ENCODE data around the gene NAB1.

Gene NAB1

DNA sequence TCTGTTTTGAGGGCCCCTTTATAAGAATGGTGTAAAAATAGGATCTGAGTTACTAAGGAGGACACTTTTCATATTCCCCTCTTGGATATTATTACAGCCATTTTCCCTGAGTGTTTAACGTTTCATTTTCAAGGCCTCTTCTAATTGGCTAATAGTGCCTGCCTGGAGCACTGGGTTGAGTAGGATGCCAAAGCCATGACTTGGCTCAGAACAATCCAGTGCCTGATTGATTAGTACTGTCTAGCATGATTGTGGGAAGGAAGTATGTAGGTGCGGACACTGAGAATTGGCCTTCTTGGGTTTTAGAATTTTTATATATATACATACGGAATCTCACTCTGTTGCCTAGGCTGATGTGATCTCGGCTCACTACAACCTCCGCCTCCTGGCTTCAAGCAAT, 66.1 kb downstream of the NAB1 start:
- DNase-seq: no peak

DNA sequence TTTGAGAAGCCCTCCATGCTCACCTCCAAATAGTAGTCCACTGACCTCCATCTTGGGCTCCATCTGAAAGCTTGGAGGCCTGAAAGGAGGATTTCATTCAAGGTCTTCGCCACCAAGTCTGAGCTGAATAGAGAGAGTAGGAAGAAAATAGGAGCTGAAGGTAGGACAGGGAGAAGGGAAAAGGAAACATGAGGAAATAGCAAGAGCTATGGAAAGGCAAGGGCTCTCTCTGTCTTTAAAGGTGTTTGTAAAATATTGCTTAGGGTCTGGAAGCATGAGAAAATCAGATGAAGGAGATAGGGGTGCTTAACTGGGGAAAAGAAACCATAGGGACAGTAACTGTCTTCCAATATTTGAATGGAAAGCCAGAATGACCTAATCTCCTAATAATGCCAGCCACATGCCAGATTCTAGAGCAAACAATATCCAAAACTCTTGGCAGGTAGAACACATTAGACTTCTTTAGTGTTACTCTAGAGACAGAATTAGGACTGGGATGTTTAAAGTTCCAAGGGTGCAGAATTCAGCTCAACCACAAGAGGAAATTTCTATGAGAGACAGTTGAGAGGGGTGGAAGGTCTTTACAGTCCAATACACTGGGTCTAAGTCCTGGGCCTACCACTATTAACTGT, 67.4 kb downstream of the NAB1 start:
- DNase-seq: no peak

DNA sequence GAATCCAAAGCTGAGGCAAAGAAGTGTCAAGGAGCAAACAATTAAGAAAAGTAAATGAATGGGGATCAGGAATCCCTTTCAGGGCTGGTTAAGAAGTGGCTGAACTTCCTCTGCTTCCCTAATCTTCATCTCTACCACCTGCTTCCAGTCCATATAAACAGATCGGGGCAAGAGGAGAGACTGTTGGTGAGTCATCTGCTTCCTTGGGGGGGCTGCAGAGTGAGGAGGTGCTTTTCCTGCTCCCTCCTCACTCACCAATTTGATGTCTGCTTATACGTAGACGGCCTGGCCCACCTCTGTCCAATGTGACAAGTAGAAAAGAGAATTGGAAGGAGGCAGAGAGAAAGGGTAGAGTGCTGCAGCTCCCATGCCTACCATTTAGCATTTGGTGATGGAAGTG, 68.4 kb downstream of the NAB1 start:
- no peak for DNase-seq

DNA sequence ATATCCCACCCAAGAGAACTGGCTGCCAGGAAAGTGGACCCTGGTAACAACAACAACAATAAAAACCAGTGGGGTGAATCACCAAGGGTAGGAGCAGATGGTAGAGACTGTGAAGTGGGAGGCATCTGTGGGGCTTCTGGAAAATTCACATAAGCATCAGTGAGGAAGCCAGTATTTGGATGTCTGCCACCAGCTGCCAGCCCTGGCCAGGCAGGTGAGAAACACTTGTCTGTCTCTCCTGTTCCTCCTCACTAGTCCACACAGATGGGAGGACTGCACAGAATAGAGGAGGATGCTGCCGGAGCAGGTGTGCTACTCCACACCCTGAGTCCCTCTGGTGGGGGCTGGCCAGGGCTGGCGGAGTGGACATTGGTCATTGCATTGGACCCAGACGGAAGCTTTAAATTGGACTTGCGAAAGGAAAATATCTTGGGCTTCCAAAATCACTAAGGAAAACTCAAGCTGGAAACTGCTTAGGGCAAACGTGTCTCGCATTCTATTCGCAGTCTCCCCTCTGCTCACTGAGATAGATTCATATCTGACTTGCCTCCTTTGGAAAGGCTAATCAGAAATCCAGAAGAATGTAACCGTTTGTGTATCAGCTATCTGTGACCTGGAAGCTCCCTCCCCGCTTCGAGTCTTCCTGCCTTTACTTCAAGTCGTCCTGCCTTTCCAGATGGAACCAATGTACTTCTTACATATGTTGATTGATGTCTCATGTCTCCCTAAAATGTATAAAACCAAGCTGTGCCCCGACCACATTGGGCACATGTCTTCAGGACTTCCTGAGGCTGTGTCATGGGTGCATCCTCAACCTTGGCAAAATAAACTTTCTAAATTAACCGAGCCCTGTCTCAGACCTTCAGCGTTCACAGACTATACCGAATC, 69.1 kb downstream of the NAB1 start:
- DNase-seq: no peak

DNA sequence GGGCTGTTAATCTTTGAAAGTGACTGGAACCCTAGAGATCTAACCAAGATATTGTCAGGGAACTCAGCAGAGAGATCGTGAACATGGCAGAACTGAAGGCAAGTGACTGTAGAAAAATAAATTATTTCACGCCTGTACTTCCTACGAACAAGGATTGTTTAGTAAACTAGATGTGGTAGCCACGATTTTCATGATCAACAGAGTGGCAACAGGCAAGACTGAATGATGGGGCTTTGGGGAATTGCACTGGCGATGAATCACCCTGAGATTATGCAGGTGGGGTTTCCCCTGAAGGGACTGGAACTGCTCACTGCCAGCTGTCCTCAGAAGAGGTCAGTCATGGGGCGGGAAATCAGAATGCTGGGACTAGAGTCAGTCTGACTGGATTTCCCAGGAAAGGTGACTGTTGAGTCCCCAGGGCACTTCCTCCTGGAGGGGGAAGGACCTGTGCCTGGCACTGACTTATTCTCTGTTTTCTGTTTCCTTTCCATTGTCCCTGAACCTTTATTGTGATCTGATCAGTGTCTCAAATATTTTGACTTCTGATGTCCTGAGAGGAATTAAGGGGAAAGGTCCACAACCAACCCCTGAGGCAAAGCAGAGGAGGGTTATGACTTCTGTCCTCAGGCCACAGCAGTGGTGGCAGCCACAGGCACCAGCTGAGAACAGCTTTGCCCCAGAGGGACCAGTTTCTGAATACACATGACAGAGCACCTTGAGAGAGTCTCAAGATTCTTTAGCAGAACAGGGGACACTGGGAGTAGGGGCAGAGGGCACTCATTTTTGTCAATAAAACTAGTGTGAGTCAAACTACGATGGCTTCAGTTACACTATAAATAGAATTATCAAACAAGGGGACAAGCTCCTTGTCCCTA, 70.0 kb downstream of the NAB1 start:
- DNase-seq: no peak

DNA sequence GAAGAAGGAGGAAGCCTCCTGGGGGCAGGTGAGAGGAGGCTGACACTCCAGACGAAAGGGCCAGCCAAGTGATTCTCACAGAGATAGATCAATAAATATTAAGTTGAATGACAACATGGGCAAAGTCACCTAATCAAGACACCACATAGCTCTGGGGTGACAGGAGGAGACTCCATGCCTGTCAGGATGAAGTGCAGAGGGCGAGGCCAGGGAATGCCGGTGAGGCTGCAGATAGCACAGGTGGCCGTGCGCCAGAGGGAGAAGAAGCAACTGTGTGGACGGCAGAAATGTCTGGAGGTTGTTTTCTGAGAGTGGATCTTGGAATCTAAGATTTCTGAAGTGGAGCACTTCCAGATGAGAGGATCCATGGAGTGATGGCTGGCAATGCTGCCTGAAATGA, 71.4 kb downstream of the NAB1 start:
- no peak for DNase-seq

DNA sequence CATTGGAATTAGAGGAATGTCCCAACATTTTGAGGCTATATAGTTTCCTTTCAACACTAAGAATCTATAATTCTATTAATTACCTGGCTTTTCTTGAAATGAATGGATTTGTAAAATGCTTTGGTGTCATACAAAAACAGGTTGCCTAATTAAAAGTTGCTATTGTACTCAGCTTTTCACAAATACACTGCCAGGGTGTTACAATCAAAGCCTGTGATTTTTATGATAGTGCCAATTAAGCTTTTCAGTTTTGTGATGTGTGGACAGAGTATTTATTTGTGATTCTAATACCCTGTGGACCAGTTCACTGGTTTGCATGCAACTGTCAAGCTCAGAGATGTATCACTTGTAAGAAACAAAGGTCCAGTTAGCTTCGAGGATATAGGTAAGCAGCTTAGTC, 71.8 kb downstream of the NAB1 start:
- no peak for DNase-seq

DNA sequence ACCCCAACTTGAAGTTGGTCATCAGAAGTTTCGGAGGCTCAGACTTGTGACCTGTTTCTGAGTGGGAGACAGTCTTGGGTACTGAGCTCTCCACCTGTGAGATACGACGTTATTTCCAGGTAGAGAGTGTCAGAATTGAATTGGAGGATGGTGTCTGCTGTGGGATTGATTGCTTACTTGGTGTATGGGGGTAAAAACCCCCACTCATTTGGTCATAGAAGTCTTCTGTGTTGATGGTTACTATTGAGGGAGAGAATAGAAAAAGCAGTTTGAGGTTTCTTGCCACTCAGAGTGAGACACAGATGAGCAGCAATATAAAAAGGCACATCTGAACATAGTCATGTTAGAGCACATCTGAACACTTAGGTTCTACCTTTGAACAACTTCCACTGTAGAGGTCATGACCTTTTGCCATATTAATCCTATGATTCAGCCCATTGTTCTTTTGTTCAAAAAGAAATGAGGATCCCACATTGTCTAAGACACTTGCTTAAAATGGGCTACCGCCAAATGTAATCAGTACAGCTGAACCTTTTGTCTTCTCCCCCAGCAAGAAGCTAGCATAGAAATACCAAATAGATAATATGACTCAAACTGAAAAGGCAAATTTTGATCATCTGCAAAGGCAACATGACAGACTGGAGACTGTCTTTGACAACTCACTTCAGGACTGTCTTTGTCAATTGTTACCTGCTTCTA, 73.3 kb downstream of the NAB1 start:
- DNase-seq: no peak

DNA sequence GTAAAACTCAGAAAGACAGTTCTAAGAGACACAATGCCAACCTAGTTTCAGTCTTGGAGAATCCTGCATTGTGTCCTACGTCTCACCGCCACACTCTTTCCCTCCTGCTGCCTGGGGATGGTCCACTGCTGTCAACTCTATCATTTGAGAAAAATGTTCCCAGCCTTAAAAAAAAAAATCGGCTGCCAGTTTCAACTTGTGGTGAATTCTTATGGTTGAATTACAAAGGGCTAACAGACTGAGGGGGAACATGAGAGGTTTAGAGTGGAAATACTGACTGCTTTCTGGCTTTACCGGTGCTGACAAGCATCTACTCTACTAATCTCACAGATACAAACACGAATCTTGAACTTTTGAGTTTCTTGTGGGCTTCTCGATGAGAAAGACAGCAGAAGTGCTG, 74.0 kb downstream of the NAB1 start:
- DNase-seq: no peak

DNA sequence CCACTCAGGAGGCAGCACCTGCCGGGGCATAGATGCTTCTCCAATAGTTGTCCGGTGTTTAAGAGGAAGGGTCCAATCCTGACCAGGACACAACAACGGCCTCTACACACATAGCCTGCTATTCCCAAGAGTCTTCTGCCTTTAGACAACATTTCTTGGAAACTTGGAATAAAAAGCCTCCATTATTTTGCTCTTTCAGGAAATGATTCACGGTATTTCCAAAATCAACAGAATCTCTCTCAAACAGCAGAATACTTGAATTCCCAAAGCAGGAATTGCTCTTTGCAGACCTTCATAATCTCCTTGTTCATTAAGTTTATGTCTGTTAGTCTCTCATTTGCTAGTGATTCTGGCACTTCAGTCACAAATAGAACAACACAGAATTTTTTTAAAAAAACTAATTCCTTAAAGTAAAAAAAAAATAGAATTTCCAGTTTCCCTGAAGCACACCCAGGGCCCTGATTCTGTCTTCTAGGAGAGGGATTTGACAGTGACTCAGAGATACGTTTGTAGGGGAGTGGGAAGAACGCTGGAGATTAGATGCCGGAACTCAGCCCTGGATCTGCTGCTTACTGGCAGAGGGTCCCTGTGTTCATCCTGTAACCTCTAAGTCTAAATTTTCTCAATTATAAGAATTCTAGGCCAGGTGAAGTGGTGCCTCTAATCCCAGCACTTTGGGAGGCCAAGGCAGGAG, 74.7 kb downstream of the NAB1 start:
- no peak for DNase-seq

DNA sequence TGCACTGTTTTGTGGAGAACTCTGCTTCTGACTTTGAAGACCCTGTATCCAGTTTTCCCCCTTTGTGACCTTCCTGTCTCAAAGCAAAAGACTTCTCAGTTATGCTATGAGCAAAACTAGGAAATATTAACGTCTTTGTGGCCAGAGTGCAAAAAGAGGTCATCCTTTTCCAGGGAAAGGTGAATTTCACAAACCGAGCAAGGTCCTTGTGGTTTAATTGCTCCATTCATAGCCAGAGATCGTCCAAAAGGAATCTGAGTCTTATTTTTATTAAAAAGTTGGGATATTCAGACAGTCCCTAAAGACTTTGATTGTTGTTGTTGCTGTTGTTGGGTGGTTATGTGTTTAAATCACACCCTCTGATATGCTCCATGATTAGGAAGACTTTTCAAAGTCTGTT, 77.4 kb downstream of the NAB1 start:
- DNase-seq: no peak

DNA sequence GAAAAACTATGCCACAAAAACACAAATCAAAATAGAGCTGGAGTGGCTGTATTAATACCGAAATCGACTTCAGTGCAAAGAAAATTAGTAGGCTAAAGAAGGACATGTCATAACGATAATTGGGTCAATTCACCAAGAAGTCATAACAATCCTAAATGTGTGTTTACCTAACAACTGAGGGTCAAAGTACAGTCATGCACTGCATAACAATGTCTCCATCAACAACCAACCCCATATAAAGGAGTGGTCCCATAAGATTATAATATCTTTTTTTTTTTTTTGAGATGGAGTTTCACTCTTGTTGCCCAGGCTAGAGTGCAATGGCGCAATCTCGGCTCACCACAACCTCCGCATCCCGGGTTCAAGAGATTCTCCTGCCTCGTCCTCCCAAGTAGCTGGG, 87.5 kb downstream of the NAB1 start:
- DNase-seq: no peak

DNA sequence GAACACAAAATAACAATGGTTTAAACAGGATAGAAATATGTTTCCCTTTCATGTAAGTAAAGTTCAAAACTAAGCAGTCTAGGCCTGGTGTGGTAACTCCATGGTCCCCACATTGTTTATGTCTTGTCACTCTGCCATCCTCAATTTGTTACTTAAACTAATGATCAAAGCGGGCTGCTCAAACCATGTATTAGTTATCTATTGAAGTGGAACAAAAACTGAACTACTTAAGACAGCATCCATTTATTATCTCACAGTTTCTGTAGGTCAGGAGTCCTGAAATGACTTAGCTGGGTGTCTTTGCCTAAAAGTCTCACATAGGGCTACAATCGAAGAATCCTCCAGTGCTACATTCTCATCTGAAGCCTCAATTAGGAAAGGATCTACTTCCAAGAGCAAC, 91.6 kb downstream of the NAB1 start:
- no peak for DNase-seq
